C4-2B (cell line): ENCODE measurements around the gene UVRAG.
A peak's percentile ranks its signal among the peaks of the same experiment; 100 is the strongest.

Experiments used
- H3K27ac ChIP-seq: fragments of 450-650 bp; 2 replicates; pipeline ENCODE4 v1.5.1; 2017
- CTCF ChIP-seq: fragments of 450-650 bp; conservative IDR thresholded peaks from 2 replicates; pipeline ENCODE4 v1.5.1; 2017; ENCODE audit warnings: mild to moderate bottlenecking
- ZFX ChIP-seq: fragments of 450-650 bp; IDR thresholded peaks from 2 replicates; pipeline ENCODE4 v1.6.1; 2017

Gene UVRAG

DNA sequence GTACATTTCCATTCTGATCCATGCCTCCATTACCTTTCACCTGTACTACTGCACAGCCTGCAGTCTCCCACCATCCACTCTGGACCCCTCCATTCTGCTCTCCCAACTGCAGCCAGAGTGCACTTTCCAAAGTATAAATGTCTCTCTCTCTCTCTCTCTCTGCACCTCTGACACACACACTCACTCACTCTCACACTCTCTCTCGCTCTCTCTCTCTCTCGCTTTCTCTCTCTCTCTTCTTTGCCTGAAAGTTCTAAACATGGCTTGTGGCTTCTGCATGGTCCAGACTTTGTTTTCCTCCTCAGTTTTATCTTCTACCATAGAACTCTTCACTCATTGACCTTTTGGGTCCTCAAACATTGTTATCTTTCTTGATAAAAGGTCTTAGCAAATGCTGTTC, 314.7 kb downstream of the UVRAG start:
- TF ChIP-seq ZFX (no peak), CTCF (no peak)

GRCh38 chr11:76131142-76131541, 316.1 kb downstream of the UVRAG start:
- no peak overlapping the region for H3K27ac ChIP-seq
- TF ChIP-seq ZFX (no peak), CTCF (no peak)

More for the DNA sequence above, 314.7 kb downstream of the UVRAG start:
- no peak overlapping the region for H3K27ac ChIP-seq

DNA sequence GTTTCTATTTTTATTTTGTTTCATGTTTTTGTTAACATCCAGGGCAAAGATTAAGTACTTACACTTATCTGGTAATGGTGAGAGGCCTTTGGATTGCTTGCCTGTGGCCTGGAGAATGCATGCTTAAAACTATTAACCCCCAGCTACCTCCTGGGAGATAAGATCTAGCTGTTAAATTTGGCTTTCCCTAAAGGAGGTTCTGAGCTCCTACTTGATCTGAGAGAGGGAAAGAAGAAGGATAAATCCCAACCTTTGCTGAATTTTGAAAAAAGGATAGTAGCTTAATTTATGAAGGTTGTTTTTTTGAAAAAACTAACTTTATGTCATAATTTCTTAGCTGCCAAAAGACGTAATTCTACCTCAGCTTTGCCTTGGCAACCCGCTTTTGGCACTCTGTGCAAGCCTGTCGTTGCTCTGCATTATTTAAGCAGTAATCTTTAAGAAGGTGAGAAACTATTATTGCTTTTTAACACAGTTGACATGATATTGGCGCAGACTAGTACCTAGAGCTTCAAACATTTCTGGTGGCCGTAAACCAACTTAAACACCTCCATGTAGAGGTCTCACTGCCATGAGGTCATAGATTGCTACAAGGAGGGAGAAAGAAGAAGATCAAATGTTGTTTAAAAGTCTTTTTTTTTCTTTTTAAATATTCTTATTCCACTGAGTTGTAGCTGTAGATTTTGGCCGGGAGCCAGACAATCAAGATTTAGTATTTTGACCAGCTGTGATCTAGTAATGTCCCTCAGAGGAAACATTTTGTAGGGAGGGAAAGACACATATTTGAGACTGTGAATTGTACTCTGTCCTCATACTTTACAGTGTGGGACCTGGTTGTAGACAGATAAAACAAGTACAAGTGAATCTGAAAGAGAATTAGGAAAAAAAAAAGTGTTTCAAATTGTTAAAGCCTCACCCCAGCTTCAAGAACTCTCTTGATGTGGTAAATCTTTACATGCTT, 316.9 kb downstream of the UVRAG start:
- TF ChIP-seq ZFX (no peak), CTCF (no peak)
- no peak overlapping the region for H3K27ac ChIP-seq

GRCh38 chr11:76134239-76134638, 319.2 kb downstream of the UVRAG start:
- no peak overlapping the region for H3K27ac ChIP-seq
- no peak for TF ChIP-seq CTCF
- TF ChIP-seq ZFX: no peak

DNA sequence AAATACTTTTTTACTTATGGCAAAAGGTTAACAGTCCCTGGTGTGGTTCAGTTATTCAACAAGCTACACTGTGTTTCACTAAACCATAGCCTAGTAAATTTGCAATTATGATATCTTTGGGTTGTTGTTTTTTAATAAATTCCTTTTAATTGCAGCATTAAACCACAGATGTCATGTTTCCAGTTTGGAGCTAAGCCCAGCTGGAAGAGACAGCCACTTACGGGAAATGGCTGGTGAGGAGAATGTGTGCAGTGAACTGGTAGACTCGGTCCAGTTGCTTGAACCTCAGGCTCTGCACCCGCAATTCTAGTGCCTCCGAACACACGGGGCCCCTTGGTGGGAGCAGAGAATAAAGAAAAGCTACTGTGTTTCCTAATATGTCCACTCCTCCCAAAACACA, 320.5 kb downstream of the UVRAG start:
- TF ChIP-seq ZFX: no peak
- TF ChIP-seq CTCF: no peak

DNA sequence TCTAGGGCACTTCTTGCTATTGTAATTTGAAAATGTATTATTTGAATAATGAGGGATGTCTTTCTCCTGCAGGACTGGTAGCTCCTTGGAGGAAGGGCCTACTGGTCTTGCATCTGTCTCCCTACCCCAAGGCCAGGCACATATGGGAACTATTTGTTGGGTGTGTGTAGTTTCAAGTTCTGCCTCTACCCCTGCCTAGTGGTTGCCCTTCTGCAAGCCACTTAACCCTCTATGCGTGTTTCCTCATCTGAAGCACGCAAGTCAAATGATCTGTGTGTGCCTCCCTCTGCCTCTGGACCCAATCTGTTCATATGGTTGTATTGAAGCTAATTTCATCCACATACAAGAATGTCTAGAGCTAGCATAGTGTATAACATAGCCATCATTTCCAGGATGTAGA, 324.3 kb downstream of the UVRAG start:
- TF ChIP-seq CTCF (no peak), ZFX (no peak)
- H3K27ac ChIP-seq: no peak overlapping the region

More for the DNA sequence above, 320.5 kb downstream of the UVRAG start:
- H3K27ac ChIP-seq: no peak overlapping the region

DNA sequence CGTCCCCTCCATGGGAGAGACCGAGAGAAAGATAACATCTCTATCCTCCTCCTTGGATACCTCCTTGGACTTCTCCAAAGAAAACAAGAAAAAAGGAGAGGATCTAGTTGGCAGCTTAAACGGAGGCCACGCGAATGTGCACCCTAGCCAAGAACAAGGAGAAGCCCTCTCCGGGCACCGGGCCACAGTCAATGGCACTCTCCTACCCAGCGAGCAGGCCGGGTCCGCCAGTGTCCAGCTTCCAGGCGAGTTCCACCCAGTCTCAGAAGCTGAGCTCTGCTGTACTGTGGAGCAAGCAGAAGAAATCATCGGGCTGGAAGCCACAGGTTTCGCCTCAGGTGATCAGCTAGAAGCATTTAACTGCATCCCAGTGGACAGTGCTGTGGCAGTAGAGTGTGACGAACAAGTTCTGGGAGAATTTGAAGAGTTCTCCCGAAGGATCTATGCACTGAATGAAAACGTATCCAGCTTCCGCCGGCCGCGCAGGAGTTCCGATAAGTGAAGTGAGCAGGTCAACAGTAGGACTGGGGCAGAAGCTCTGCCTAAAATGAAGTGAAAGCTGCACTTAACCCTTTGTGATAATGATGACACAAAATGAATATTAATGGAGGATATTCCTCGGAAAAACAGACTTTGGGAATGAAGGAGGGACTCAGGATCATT, 326.0 kb downstream of the UVRAG start:
- H3K27ac ChIP-seq: peak overlapping the region; percentile 15
- no peak for TF ChIP-seq CTCF
- TF ChIP-seq ZFX: no peak
